HG03095 (cell line): ENCODE data around the gene ACTG2.
"Not testable (repeated sequence)": the region's sequence is repeated elsewhere in the genome, so short reads cannot be mapped to it uniquely, and the experiment has no call there.

ENCODE experiments used
- ATAC-seq: cut with Tn5 transposase; IDR thresholded peaks from one replicate; pipeline ENCODE4 v1.9.1; 2021; ENCODE audit warnings: moderate library complexity; ENCODE audit not compliant: unreplicated experiment

The ACTG2 gene

DNA sequence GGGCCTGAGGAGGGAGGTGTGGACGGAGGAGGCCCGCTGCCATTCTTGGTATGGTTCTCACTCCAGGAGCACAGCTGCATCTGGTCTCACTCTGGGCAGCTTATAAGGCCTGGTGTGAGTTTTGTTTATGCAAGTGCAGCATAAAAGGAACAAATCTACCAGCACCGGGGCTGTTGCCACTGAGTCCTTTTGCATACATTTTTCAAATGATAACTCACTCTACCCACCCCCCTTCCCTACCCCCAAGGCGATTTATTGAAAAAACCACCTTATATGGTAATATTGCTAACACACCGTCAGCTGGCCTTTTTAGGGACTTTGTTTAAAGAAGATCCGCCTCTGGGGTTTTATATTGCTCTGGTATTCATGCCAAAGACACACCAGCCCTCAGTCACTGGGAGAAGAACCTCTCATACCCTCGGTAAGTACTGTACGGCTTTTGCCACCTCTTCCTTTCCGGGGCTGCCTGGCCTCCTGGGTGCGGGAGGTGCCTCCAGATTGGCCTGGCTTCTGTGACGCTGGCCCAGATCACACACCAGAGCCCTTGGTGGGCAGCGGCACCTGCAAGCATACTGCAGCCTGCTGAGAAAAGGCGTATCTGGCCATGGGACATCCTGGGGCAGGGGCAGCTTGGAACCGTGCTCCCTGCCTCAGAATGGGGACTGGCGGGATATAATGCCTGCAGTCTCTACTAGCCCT, at the start of gene ACTG2:
ACTG2 (plus strand) TSS at position 378 of the 699 bp plus-strand sequence. CDS start 8,304 bp downstream, outside the sequence.
- ATAC-seq = no peak

DNA sequence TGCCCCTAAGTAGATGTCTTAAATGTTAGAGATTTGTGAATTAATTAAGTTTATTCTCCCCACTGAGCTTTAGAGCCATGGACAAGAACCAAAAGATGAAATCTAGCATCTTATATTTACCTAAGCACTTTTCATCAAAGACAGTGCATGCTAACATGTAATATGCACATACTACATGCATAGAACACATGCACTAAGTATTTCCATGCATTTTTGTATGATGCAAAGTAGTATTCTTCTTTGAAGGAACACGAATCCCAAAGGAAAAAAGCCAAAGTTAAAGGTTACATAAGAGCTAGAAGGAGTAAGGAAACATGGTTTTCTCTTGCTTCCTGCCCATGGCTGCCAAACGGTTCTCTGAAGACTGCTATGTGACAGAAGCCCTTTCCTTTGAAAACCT, 48.7 kb upstream of the ACTG2 start:
- ATAC-seq = no peak

DNA sequence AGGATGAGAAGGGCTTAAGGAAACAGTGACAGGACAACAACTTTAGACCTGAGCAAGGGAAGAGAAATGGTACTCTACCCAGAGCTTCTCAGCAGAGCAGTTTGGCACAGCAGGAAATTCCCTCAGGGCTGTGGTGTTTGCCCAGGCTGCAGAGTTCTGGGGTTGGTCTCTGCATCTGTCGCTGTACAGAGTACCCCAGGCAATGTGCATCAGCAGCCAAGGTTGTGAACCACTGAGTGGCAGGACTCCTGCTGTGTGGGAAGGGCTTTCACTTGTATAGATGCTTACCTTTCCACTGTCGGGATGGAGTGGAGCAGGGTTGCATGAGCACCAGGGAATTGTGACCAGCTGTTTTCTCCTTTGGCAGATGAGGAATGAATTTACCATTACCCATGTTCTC, 42.8 kb upstream of the ACTG2 start:
- no peak for ATAC-seq

DNA sequence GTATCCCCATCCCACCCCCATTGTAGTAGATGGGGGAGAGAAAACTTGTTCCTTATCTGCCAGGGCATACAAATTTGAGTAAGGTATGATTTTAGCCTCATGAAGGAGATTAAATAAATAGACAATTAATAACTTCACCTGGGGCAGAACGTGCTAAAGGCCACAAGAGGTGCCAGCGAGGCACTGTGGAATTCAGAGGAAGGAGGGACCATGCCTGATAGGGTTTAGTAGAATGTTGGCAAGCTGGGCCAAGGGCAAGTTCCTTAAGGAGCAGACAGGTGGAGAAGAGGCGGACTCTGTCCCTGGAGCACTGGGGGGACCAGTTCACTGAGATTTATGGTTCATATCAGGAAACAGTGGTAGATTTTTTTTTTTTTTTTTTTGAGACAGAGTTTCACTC, 41.5 kb upstream of the ACTG2 start:
- ATAC-seq = no peak

DNA sequence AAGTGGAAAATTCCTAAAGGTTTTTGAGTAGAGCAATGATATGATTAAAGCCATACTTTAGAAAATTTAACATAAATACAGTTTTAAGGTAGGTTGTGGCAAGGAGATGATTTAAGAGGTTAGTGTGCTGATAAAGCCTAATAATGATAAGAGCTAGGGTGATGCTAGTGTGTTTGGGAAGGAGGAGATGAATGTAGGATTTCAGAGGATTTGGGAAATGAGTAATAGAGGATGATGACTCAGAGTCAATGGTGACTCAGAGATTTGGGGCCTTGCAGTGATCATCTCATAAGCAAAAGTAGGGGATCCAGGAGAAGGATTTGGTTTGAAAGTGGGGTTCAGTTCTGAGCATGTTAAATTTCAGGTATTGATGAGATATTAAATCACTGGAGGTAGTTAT, 40.8 kb upstream of the ACTG2 start:
- no peak for ATAC-seq

DNA sequence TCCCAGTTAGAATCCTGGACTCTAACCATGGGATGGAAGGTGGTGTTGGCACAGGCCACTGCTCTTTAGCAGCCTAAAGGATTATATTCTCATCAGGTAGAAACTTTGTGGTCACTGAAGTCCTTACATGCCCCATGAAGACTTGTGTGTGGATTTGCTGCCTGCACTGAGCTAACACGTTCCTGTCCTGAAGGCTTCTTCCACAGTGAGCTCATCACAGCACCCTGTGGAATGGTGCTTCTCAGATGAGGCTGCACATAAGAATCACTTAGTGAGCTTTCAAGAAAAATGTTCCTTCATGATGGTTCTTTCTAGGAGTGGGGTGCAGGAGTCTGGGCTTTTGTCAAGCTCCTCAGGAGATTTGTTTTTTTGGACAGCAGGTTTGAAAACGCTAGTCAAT, 37.3 kb upstream of the ACTG2 start:
- ATAC-seq = no peak

DNA sequence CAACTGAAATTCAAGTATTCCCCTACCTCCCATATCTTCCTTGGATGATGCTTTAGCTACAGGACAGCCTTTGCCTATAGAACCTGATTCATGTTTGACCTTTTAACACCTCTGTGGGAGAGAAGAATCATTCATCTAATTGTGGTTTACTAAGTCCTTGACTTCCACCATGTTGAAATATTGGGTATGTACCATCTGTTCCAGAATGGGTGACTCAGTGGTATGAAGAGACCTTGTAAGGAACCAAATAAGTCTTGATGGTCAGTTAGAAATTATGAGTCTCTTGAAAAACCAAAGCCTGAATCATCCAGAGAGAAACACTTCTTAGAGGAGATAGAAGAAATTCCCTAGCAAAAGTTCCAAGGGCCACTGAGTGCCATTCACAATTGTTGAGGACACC, 36.6 kb upstream of the ACTG2 start:
- no peak for ATAC-seq

DNA sequence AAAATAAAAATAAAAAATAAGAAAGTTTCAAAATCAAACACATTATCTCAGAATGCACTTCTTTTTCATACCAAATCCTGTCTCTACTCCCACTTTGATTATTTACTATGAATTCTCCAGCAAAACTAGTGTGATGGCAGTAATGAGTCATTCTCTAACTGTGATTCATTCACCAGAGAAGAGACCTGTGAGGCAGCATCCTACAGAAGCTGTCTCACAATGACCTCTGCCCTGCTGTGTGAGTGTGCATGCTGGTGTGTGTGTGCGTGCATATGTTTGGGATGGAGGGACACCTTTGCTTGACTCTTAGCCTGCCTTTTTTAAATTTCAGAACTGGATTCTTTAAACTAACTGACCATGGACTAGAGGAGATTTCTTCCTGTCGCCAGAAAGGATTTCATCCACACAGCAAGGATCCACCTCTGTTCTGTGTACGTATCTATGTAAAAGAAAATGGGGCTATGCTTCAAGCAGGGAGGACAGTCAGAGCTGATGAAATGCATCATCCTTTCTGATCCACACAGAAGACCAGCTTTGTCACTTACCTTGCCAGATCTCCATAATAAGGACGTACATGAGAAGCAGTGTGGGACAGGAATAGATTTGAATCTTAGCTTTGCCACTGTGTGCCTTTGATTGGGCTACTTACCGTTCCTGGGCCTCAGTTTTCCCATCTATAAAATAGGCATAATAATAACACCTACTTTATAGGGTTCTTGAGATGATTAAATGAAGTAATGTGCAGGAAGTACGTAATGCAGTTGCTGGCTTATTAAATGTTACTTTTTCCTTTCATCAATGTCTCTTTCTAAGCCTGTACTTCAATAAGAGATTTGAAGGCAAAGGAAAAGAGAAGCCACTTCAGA, 32.9 kb upstream of the ACTG2 start:
- no peak for ATAC-seq

DNA sequence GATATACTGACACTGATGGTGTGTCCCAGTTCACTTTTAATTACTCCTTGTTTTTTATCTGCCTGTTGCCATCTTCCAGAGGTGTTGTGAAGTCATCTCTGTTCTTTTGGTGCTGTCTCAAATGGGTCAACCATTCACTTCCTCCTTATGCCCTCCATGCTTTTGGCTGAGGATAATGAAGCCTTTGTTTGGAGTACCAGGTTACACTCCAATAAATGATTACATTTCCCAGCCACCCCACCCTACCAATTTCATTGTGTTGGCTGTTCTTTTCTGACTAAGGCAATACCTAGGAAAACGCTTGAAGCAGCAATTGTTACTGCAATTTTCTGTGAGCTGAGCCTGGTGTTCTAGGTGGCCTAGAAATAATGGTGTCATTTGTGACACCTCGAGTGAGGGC, 29.8 kb upstream of the ACTG2 start:
- no peak for ATAC-seq

DNA sequence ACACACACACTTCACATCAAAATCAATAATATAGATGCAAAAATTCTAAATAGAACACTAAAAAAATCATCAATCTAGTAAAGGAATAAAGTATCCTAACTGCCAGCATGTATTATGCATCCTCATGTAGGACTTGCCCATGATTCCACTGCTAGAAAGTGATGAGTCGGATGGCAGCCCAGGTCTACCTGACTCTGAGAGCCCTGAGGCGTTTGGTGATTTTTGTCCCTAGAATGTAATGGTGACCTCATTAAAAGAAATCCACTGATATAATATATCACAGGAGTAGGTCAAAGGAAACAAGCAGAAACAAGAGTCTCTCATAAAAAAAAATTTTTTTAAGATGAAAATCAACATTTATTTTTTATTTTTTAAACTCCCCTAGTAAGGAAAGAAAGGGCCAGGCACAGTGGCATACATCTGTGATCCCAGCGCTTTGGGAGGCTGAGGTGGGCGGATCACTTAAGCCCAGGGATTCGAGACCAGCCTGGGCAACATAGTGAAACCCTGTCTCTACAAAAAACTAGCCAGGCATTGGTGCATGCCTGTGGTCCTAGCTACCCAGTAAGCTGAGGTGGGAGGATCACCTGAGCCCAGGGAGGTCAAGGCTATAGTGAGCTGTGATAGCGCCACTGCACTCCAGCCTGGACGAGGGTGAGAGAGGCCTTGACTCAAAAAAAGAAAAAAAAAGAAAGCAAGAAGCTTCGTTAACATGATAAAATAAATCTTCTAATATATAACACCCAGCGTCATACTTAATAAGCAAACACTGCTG, 24.4 kb upstream of the ACTG2 start:
- ATAC-seq = no peak

DNA sequence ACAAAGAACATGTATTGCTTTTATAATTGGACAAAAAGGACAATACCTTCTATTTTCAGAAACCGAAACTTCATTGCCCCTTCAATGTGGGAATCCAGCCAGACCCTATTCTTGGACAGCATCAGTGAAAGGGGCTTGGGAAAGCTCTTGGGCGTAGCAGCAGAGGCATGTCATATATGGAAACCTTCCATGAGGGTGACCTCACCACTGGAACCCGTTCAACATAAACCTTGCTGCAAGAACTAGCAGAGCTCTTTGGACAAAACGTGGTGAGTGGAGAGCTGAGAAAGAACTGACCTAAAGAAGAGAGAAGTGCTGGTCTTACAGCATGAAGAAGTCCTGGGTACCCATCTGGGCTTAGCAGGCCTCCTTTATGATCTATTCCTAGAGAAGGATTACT, 22.7 kb upstream of the ACTG2 start:
- ATAC-seq = no peak

DNA sequence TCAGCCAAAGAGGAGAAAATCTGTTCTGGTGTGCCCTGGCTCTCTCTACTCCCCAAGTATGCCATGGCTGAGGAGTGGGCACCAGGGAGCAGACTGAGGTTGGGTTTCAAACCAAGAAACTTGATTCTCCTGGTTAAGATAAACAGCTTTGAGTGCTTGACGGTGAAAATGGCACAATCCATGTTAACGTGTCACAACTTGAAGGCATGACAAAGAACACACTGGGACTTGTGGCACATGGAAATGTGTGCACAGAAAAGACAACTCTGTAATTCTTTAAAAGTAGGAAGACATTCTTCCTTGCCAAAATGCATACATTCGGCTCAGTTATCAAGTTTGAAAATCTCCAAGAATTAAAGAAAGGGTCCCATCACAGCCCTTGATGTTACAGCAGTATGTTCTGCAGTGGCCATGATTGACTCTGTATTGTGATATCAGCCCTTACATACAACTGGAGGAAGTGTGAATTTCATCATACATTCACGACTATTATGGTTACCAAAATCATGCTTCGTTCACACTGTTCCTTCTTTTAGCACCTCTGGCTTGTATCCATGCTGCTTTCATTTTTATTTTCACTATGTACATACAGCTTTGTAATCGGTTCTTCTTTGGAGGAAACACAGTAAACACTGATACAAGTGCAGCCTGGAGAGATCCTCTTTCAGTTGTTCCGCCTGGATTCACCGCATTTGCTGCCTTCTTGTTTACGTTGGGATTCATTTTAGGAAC, 15.6 kb upstream of the ACTG2 start:
- no peak for ATAC-seq

DNA sequence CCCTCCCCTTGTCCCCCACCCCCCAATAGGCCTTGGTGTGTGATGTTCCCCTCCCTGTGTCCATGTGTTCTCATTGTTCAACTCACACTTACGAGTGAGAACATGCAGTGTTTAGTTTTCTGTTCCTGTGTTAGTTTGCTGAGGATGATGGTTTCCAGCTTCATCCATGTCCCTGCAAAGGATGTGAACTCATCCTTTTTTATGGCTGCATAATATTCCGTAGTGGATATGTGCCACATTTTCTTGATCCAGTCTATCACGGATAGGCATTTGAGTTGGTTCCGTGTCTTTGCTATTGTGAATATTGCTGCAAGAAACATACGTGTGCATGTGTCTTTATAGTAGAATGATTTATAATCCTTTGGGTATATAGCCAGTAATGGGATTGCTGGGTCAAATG, 14.8 kb upstream of the ACTG2 start:
- not testable (repeated sequence) for ATAC-seq

DNA sequence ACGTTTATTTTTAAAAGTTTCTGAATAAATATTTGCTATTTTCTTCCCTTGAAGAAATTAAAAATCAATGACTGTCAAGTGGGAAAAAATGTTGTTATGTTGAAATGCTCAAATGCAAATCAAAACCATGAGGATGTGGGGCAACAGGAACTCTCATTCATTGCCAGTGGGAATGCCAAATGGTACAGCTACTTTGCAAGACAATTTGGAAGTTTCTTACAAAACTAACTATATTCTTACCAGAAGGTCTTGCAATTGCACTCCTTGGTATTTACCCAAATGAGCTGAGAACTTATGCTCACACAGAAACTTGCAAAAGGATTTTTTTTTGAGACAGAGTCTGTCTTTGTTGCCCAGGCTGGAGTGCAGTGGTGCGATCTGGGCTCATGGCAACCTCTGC, 7.4 kb upstream of the ACTG2 start:
- no peak for ATAC-seq

DNA sequence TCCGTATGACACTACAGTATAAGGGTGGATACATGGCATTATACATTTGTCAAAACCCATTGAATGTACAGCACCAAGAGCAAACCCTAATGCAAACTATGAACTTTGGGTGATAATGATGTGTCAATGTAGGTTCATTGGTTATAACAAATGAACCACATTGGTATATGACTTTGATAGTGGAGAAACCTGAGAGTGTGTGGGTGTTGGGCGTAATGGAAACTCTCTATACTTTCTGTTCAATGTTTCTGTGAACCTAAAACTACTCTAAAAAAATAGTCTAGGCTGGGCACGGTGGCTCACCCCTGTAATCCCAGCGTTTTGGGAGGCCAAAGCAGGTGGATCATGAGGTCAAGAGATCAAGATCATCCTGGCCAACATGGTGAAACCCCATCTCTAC, 6.5 kb upstream of the ACTG2 start:
- ATAC-seq = no peak

DNA sequence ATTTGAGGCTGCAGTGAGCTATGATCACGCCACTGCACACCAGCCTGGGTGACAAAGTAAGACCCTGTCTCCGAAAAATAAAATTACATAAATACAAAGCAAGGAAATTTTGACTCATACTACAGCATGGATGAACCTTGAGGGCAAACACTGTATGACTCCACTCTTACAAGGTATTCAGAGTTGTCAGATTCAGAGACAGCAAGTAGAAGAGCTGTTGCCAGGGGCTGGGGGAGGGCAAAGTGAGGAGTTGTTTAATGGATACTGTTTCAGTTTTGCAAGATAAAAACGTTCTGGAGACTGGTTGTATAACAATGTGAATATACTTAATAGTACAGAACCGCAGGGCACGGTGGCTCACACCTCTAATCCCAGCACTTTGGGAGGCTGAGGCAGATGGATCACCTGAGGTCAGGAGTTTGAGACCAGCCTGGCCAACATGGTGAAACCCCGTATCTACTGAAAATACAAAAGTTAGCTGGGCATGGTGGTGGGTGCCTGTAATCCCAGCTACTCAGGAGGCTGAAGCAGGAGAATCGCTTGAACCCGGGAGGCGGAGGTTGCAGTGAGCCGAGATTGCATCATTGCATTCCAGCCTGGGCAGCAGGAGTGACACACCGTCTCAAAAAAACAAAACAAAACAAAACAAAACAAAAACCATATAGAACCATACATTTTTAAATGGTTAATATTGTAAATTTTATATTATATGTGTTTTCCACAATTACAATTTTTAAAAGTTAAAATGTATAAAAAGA, 5.0 kb upstream of the ACTG2 start:
- not testable (repeated sequence) for ATAC-seq

DNA sequence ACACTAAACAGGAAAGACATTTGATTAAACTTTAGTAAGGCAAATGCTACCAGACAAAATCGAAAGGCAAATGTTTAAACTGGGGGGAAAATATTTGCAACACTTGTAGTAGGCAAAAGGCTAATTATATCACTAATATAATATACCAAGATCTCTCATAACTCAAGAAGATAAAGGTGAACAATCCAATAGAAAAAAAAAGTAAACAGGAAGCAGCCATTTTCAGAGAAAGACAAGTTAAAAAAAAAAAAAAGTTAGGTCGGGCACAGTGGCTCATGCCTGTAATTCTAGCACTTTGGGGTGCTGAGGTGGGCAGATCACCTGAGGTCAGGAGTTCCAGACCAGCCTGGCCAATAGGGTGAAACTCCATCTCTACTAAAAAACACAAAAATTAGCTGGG, 4.4 kb upstream of the ACTG2 start:
- no peak for ATAC-seq

DNA sequence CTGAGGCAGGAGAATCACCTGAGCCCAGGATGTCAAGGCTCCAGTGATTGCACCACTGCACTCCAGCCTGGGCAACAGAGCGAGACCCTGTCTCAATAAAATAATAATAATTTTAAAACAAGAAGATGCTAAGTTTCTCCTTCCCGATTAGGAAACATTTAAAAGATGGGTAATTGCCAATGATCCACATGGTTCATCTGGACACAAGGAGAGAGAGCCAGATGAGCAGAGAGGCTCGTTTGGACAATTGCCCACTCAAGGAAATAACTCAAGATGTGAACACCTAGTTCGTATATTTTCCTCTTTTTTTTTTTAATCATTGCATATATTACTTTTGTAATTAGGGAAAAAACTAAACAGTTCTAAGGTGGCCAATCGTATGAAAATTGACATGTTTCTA, 3.6 kb upstream of the ACTG2 start:
- ATAC-seq = no peak

DNA sequence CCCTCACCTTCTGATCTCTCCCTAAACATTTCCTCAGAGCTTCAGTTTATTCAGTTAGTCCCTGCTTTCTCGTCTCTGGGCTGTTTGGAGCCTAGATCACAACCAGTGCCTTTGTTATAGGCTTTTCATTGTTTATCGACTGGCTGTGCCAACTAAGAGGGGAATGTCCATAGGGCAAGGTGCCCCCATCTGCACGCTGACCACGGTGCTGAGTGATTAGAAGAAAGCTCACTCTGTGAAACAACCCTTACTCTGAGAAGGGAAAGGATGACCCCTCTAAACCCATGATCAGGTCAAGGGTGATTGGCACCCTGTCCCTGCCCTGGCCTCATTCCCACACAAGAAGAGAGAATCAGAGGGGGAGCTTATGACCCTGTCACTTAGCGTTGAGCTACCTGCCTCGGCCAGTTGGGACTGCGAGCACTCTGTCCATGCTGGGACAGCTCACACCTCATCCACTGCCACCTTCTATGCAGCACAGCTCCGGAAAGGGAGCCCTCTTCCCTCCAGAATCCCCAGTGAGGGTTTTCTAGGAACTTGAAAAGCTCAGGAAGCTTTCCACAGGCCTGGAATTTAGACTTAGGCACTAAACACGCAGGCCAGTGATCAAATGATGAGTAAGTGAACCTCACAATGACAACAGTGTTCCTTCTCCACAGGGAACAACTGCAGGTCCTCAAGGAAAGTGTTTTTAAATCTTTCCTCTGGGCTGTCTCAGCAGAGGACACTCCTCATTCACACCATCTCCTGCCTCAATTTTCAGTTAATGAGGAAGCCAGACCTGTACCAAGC, 2.3 kb upstream of the ACTG2 start:
- ATAC-seq = no peak
